Prostate gland (tissue), 2 donors: ENCODE results near the gene RBKS. TPM values are rescaled to one million over a fixed set of nuclear protein-coding genes. Genes with fewer than 3 reads are reported as not detected.

Source experiments
- DNase-seq: peaks from one replicate; pipeline ENCODE4 v3.0.0-alpha.2; 2019; ENCODE audit warnings: low spot score
- H3K27ac ChIP-seq, 2 donors: fragments of 200-600 bp; sonication (generic); 2 replicates each; pipeline ENCODE4 v1.5.1; 2017 to 2019
- H3K27me3 ChIP-seq: fragments of 200-600 bp; sonication (generic); replicated peaks from 2 replicates; pipeline ENCODE4 v1.5.1; 2019; ENCODE audit not compliant: insufficient read depth
- H3K36me3 ChIP-seq, 2 donors: fragments of 200-600 bp; sonication (generic); 1 replicate in 1 of 2; 2 replicates in 1 of 2; pipeline versions ENCODE4 v1.5.1 to v1.8.1; 2017 to 2019
- H3K4me1 ChIP-seq: fragments of 200-600 bp; sonication (generic); replicated peaks from 2 replicates; pipeline ENCODE4 v1.5.1; 2019
- H3K4me3 ChIP-seq, 2 donors: fragments of 200-600 bp; sonication (generic); 2 replicates each; pipeline ENCODE4 v1.5.1; 2017 to 2019
- H3K9me3 ChIP-seq: fragments of 200-600 bp; sonication (generic); 2 replicates; pipeline ENCODE4 v1.5.1; 2017
- POLR2A ChIP-seq: fragments of 450-650 bp; IDR thresholded peaks from one replicate; pipeline ENCODE4 v1.6.1; 2016; ENCODE audit warnings: antibody characterized with exemption, mild to moderate bottlenecking
- POLR2AphosphoS5 ChIP-seq: sonication (generic); formaldehyde crosslinking; IDR thresholded peaks from one replicate; pipeline ENCODE4 v1.6.1; 2017; ENCODE audit warnings: antibody characterized with exemption
- WGBS: methylation state at CpG from one replicate; pipeline ENCODE4 v1.1.5; 2018; 5-methylcytosine and 5-hydroxymethylcytosine counted together
- intact Hi-C: fragments of 100-400 bp; cut with DNase I; formaldehyde crosslinking; loops from one replicate; pipeline ENCODE4 v1.14.2; 2022
- total RNA-seq, 2 donors: library from RNA; depleted of rRNA; stranded (reverse); fragments of >200 nt; gene quantifications; one replicate each; pipeline ENCODE4 v1.1.0, GENCODE V29; 2016
- TF ChIP-seq, protein P1 (sequence below), 4 experiments: fragments of 200-600 bp in 2 of 4; fragments of 450-650 bp in 2 of 4; sonication (generic) in 2 of 4; IDR thresholded peaks; 1 replicate in 3 of 4; 2 replicates in 1 of 4; pipeline ENCODE4 v1.5.1; 2016 to 2019; ENCODE audit warnings: antibody characterized with exemption in 4 of 4, mild to moderate bottlenecking in 2 of 4, moderate library complexity in 2 of 4

RBKS gene
- total RNA-seq, 2 donors from 2014 or later = 1.6 to 1.8 TPM

DNA sequence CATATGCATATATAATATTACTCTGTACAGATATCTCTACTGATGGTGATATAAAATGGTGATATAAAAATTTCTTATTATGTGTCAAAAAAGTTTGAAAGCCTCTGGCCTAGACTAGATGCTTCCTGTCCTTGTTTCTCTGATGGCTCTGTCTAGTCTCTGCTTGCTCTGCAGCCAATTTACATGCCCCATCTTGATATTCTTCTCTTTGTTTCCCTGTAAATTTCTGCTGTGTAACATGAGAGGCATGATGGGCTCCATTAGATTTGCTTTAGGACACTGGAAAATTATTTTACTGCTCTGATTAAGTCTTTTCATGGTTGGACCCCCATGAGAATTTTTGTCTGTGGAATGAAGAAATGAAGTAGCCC, 24.6 kb upstream of the RBKS start:
- Histone ChIP-seq H3K9me3 (no peaks in the 10 kb centered on the region), H3K4me1 (peaks cover 7% of the 10 kb centered on the region), H3K27me3 (no peaks in the 10 kb centered on the region), H3K27ac (peak overlapping the region; percentile 67 to 70), H3K4me3 (no peak overlapping the region), H3K36me3 (no peaks in the 10 kb centered on the region)
- DNase-seq = peak; percentile 26
- TF ChIP-seq POLR2A (no peak), POLR2AphosphoS5 (no peak)
- TF ChIP-seq, protein P1, sequence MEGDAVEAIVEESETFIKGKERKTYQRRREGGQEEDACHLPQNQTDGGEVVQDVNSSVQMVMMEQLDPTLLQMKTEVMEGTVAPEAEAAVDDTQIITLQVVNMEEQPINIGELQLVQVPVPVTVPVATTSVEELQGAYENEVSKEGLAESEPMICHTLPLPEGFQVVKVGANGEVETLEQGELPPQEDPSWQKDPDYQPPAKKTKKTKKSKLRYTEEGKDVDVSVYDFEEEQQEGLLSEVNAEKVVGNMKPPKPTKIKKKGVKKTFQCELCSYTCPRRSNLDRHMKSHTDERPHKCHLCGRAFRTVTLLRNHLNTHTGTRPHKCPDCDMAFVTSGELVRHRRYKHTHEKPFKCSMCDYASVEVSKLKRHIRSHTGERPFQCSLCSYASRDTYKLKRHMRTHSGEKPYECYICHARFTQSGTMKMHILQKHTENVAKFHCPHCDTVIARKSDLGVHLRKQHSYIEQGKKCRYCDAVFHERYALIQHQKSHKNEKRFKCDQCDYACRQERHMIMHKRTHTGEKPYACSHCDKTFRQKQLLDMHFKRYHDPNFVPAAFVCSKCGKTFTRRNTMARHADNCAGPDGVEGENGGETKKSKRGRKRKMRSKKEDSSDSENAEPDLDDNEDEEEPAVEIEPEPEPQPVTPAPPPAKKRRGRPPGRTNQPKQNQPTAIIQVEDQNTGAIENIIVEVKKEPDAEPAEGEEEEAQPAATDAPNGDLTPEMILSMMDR (IDR thresholded peaks at IDR 0.05) = no peak
- intact Hi-C loops = loop anchor here (10.0 kb wide), 1 partner anchor 480 kb away; the partner anchor contains the start of gene FOSL2

DNA sequence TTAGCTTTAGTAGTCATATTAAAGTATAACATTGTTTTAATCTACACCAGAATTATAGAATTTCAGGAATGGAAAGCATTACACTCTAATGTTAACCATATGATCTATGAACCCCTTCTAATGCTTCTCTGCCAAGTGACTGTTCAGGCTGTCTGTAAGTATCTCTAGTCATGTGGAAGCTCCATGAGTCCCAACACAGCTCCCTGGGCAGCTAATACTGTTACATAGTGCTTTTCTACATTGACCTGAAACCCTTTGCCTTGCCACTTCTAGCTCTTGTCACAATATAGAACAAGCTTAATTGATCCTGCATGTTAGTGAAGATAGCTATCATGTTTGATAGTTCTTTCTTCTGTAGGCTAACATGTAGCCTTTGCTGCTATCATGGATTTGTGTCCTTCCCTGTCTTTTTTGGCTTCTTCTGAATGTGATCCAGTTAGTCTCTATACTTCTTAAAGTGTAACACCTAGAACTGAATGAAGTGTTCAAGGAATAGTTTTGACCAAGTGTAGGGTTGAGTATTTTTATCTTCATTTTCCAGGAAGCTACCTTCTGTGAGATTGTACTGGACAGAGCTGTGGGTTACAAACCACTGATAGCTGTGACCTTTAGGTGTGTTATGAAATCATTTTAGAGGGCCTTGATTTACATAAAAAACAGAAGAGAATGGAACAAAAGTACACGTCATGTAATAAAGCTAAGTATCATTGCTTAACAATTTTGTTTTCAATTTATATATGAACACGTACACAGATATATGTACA, 24.0 kb upstream of the RBKS start:
- Histone ChIP-seq H3K9me3 (no peaks in the 10 kb centered on the region), H3K4me1 (peaks cover 7% of the 10 kb centered on the region), H3K4me3 (no peak overlapping the region), H3K27me3 (no peaks in the 10 kb centered on the region), H3K27ac (peak overlapping the region; percentile 67 to 70), H3K36me3 (no peaks in the 10 kb centered on the region)
- intact Hi-C loops = loop anchor here (10.0 kb wide), 1 partner anchor 481 kb away; the partner anchor contains the start of gene FOSL2
- 83% methylated on average over 2 of the region's 2 CpGs for WGBS
- no peak for DNase-seq
- no peak for TF ChIP-seq POLR2A
- TF ChIP-seq POLR2AphosphoS5 = no peak
- TF ChIP-seq, protein P1 (IDR thresholded peaks at IDR 0.05) = no peak

DNA sequence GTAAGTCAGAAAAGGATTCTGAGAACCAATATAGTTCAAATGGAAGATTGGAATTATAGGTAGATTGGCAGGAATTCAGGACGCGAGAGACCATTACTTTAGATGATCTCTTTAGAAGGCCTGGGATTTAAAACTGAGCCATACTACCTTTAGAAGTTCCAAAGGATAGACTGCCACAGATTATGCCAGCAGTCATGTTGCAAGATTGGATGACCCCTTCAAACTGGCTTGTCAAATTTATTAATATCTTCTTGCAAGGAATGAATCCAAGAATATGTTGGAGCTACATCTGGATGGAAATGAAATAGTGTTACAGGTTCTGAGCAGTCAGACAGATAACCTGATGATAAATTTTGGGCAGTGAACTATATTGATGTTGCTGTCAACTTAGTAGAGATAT, 22.3 kb upstream of the RBKS start:
- Histone ChIP-seq H3K36me3 (no peaks in the 10 kb centered on the region), H3K27ac (no peak overlapping the region), H3K4me1 (peaks cover 7% of the 10 kb centered on the region), H3K9me3 (no peaks in the 10 kb centered on the region), H3K4me3 (no peak overlapping the region), H3K27me3 (no peaks in the 10 kb centered on the region)
- intact Hi-C loops = loop anchor here (10.0 kb wide), 1 partner anchor 482 kb away; the partner anchor contains the start of gene FOSL2
- DNase-seq = no peak
- 98% methylated on average over 2 of the region's 2 CpGs for whole genome bisulfite sequencing
- TF ChIP-seq POLR2AphosphoS5 (no peak), POLR2A (no peak)
- TF ChIP-seq, protein P1 (IDR thresholded peaks at IDR 0.05) = no peak

DNA sequence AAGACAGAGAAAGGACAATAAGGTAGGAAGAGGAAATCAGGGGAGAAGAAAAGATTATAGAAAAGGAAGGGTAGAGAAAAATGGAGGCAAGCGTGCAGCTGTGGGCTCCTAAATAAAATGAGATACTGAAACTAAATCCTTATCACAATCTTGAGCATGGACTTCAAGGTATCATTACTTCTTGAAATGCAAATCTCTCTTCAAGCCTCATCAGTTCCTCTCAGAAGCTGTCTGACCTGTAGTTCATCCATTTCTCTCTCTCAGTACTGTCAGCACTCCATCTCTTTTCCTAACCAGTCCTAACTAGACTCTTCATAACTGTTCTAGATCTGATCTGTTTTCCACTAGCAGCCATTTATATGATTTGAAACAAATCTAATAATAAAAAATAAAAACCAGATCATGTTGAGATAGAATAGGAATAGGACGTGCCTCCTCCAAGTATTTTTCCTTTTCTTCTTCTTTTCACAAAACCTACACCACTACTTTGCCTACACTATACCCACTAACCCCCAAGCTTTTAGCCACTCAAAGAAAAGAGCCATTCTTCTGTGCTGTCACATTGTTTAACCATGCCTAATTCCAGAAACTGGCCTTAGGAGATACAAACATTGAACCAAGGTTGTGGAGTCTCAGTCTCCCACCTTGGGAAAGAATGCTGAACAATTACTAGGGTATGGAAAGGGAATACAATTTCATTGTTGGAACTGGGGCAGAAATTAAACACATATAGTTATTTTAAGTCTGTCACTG, 21.4 kb upstream of the RBKS start:
- Histone ChIP-seq H3K27ac (no peak overlapping the region), H3K9me3 (no peaks in the 10 kb centered on the region), H3K27me3 (no peaks in the 10 kb centered on the region), H3K4me3 (no peak overlapping the region), H3K36me3 (no peaks in the 10 kb centered on the region), H3K4me1 (peaks cover 7% of the 10 kb centered on the region)
- intact Hi-C loops = loop anchor here (10.0 kb wide), 1 partner anchor 483 kb away; the partner anchor contains the start of gene FOSL2
- no peak for TF ChIP-seq POLR2AphosphoS5
- TF ChIP-seq, protein P1 (IDR thresholded peaks at IDR 0.05) = no peak
- no peak for TF ChIP-seq POLR2A
- 96% methylated on average over 2 of the region's 2 CpGs for WGBS
- DNase-seq = no peak
